ENCODE results near the gene TACR1. TPM values are rescaled to one million over a fixed set of nuclear protein-coding genes. Genes with fewer than 3 reads are reported as not detected.
A peak's percentile ranks its signal among the peaks of the same experiment; 100 is the strongest.

The TACR1 gene
- total RNA-seq, 4 donors from 2014 or later, result 1.2 to 6.5 (median 2.7) TPM

DNA sequence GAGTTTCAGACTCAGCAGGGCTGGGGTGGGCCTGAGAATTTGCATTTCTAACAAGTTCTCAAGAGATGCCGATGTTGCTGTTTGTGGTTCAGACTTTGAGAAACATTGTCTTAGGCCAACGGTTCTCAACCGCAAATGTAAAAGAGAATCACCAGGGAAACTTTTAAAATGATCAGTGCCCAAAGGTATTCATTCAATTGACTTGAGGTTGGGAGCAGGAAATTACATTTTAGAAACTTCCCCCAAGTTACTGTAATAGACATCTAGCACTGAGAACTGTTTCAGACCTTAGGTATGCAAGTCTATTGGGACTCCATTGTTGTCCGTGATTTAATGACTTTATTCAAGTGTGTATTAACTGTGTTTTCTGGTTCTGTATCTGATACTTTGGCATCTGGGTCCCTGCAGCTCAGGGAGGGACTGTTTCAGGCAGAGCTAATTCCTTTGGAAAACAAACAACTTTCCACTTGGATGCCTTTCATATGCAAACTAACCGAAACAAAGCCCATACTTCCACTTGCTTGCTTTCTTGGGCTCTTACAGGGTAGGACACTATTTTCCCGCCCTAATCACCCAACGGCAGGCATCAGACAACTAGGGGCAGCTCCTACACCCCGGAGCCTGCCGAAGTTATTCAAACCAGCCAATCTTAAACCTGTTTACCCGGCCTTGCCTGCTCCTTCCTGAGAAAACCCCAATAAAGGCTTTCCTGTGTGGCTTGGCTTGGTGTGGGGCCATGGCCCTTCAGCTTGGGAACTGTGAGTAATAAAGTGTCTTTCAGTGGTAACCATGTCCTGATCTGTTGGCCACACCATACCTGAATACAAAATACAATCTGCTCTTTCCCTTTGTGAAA lies 143.3 kb downstream of the TACR1 start:
- no peaks in the 10 kb centered on the region for H3K4me1 ChIP-seq
- no peak for DNase-seq (ENCODE audit: extremely low spot score)
- intact Hi-C loops (cut with DNase I), result no loop called here
- H3K4me3 ChIP-seq, result no peak overlapping the region
- H3K27me3 ChIP-seq, result no peaks in the 10 kb centered on the region
- no peaks in the 10 kb centered on the region for H3K9me3 ChIP-seq
- WGBS, result 68% methylated on average over 10 of the region's 10 CpGs
- H3K27ac ChIP-seq (replicated peaks in 1 of 4), result peak overlapping the region in 3 of 4 donors; percentile 30 to 34 (median 30)
- H3K36me3 ChIP-seq, result no peaks in the 10 kb centered on the region
- TF ChIP-seq POLR2AphosphoS5 (IDR thresholded peaks at IDR 0.05) (no peak), EP300 (IDR thresholded peaks at IDR 0.05) (no peak), POLR2A (IDR thresholded peaks at IDR 0.05; ENCODE audit: low read depth) (no peak)
- TF ChIP-seq, protein P1, sequence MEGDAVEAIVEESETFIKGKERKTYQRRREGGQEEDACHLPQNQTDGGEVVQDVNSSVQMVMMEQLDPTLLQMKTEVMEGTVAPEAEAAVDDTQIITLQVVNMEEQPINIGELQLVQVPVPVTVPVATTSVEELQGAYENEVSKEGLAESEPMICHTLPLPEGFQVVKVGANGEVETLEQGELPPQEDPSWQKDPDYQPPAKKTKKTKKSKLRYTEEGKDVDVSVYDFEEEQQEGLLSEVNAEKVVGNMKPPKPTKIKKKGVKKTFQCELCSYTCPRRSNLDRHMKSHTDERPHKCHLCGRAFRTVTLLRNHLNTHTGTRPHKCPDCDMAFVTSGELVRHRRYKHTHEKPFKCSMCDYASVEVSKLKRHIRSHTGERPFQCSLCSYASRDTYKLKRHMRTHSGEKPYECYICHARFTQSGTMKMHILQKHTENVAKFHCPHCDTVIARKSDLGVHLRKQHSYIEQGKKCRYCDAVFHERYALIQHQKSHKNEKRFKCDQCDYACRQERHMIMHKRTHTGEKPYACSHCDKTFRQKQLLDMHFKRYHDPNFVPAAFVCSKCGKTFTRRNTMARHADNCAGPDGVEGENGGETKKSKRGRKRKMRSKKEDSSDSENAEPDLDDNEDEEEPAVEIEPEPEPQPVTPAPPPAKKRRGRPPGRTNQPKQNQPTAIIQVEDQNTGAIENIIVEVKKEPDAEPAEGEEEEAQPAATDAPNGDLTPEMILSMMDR (IDR thresholded peaks at IDR 0.05), result no peak

- no peak for DNase-seq (ENCODE audit: extremely low spot score)
- Histone ChIP-seq H3K27ac (replicated peaks in 1 of 4) (no peak overlapping the region), H3K4me3 (no peak overlapping the region), H3K9me3 (no peaks in the 10 kb centered on the region), H3K4me1 (no peaks in the 10 kb centered on the region), H3K36me3 (no peaks in the 10 kb centered on the region), H3K27me3 (no peaks in the 10 kb centered on the region)
- intact Hi-C loops (cut with DNase I), result no loop called here
- WGBS, result 76% methylated on average over 5 of the region's 6 CpGs
- TF ChIP-seq, protein P1 (IDR thresholded peaks at IDR 0.05), result no peak
- TF ChIP-seq POLR2AphosphoS5 (IDR thresholded peaks at IDR 0.05) (no peak), POLR2A (IDR thresholded peaks at IDR 0.05; ENCODE audit: low read depth) (no peak), EP300 (IDR thresholded peaks at IDR 0.05) (no peak)
Observed at GRCh38 chr2:75055142-75055819, 144.0 kb downstream of the TACR1 start.

- intact Hi-C loops (cut with DNase I), result no loop called here
- no peak overlapping the region for H3K4me3 ChIP-seq
- H3K27ac ChIP-seq (replicated peaks in 1 of 4), result no peak overlapping the region
- H3K4me1 ChIP-seq, result no peaks in the 10 kb centered on the region
- H3K27me3 ChIP-seq, result no peaks in the 10 kb centered on the region
- no peaks in the 10 kb centered on the region for H3K36me3 ChIP-seq
- no peaks in the 10 kb centered on the region for H3K9me3 ChIP-seq
- DNase-seq (ENCODE audit: extremely low spot score), result no peak
- TF ChIP-seq POLR2AphosphoS5 (IDR thresholded peaks at IDR 0.05) (no peak), POLR2A (IDR thresholded peaks at IDR 0.05; ENCODE audit: low read depth) (no peak), EP300 (IDR thresholded peaks at IDR 0.05) (no peak)
- TF ChIP-seq, protein P1 (IDR thresholded peaks at IDR 0.05), result no peak
- WGBS, result 86% methylated on average over 2 of the region's 2 CpGs
Observed at GRCh38 chr2:75054296-75054695, 145.0 kb downstream of the TACR1 start.

- H3K4me3 ChIP-seq, result no peak overlapping the region
- intact Hi-C loops (cut with DNase I), result no loop called here
- no peak for DNase-seq (ENCODE audit: extremely low spot score)
- H3K27ac ChIP-seq (replicated peaks in 1 of 4), result no peak overlapping the region
- H3K9me3 ChIP-seq, result no peaks in the 10 kb centered on the region
- H3K27me3 ChIP-seq, result no peaks in the 10 kb centered on the region
- WGBS, result 68% methylated on average over 4 of the region's 7 CpGs
- no peaks in the 10 kb centered on the region for H3K36me3 ChIP-seq
- TF ChIP-seq, protein P1 (IDR thresholded peaks at IDR 0.05), result peak; percentile 14 to 50 (median 22)
- TF ChIP-seq EP300 (IDR thresholded peaks at IDR 0.05), result no peak
- peaks cover 0 to under 1% (median 0%) of the 10 kb centered on the region in 4 donors for H3K4me1 ChIP-seq
Observed at GRCh38 chr2:75053484-75054112, 145.7 kb downstream of the TACR1 start.
